Measurements from ENCODE around the gene LDLRAD4.

The LDLRAD4 gene

GRCh38 chr18:13642440-13642827, 423.9 kb downstream of the LDLRAD4 start:
- DNase-seq (ENCODE audit: low read depth), result no peak
- TF ChIP-seq, protein P1, sequence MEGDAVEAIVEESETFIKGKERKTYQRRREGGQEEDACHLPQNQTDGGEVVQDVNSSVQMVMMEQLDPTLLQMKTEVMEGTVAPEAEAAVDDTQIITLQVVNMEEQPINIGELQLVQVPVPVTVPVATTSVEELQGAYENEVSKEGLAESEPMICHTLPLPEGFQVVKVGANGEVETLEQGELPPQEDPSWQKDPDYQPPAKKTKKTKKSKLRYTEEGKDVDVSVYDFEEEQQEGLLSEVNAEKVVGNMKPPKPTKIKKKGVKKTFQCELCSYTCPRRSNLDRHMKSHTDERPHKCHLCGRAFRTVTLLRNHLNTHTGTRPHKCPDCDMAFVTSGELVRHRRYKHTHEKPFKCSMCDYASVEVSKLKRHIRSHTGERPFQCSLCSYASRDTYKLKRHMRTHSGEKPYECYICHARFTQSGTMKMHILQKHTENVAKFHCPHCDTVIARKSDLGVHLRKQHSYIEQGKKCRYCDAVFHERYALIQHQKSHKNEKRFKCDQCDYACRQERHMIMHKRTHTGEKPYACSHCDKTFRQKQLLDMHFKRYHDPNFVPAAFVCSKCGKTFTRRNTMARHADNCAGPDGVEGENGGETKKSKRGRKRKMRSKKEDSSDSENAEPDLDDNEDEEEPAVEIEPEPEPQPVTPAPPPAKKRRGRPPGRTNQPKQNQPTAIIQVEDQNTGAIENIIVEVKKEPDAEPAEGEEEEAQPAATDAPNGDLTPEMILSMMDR (conservative IDR thresholded peaks at IDR 0.05; ENCODE audit: low read depth, low read length), result no peak
- no peak overlapping the region for H3K4me3 ChIP-seq (ENCODE audit: low read depth, low read length)

DNA sequence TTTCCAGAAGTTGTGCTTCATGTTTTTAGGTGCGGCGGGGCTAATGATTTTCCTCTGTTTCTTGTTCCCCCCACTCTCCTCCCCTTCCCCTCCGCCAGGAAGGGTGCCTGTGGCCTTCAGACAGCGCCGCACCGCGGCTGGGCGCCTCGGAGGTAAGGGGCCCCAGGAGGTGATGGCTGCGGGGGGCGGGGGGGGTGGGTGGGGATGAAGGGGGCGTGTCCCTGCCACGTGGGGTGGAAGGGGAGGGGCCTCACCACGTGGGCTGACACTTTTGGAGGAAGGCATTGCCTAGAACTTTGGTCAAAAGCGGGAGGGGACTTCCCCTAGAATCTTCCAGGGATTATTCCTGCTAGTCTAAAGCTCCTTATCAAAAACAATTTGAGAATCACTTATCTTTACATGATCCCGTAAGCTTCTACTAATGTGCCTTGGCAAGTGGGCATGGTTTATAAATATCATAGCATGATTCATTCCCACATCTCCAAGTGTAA, 424.7 kb downstream of the LDLRAD4 start:
- H3K4me3 ChIP-seq (ENCODE audit: low read depth, low read length), result no peak overlapping the region
- DNase-seq (ENCODE audit: low read depth), result no peak
- TF ChIP-seq, protein P1 (conservative IDR thresholded peaks at IDR 0.05; ENCODE audit: low read depth, low read length), result no peak

GRCh38 chr18:13645093-13645492, 426.5 kb downstream of the LDLRAD4 start:
- TF ChIP-seq, protein P1 (conservative IDR thresholded peaks at IDR 0.05; ENCODE audit: low read depth, low read length), result no peak
- DNase-seq (ENCODE audit: low read depth), result no peak
- H3K4me3 ChIP-seq (ENCODE audit: low read depth, low read length), result no peak overlapping the region

DNA sequence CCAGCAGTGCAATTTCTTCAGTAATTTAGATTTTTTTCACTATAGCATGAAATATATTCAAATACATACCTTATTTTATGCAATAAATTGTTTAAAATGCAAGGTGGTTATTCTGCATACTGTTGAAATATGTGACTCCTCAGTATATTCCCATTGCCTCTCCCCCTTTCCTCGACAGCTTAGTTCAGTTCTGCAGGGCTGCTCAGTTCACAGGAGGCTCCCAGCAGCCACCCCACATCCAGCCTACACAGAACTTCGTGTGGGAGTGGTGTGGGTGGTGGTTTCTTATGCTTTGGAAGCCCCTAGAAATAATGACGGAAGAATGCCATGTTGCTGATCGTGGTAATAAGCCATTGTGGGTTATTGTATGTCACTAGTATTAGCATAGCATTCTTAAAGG, 428.1 kb downstream of the LDLRAD4 start:
- H3K4me3 ChIP-seq (ENCODE audit: low read depth, low read length), result no peak overlapping the region
- TF ChIP-seq, protein P1 (conservative IDR thresholded peaks at IDR 0.05; ENCODE audit: low read depth, low read length), result no peak
- DNase-seq (ENCODE audit: low read depth), result no peak

DNA sequence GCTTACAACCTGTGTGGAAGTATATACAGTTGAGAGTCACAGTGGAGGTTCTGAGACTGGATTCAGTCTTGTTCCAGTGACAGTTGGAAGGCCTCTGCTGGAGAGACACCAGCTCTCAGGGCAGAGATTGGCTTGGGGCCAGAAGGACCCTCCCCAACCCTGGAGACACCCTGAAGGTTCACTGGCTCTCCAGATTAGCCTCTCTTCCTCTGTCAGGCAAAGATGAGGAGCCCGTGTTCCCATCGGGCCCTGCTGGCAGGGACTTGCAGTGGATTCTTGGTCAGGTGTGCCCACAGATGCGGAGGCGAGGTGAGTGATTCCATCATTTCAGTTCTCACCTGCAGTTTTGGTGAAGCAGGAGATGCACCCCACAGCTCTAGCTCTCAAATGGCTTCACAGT, 429.2 kb downstream of the LDLRAD4 start:
- no peak overlapping the region for H3K4me3 ChIP-seq (ENCODE audit: low read depth, low read length)
- TF ChIP-seq, protein P1 (conservative IDR thresholded peaks at IDR 0.05; ENCODE audit: low read depth, low read length), result no peak
- DNase-seq (ENCODE audit: low read depth), result no peak

GRCh38 chr18:13649397-13650390, 431.1 kb downstream of the LDLRAD4 start:
- TF ChIP-seq, protein P1 (conservative IDR thresholded peaks at IDR 0.05; ENCODE audit: low read depth, low read length), result no peak
- no peak overlapping the region for H3K4me3 ChIP-seq (ENCODE audit: low read depth, low read length)
- DNase-seq (ENCODE audit: low read depth), result no peak
